K562 (cell line): ENCODE measurements around the gene PNKD. TPM values are rescaled to one million over a fixed set of nuclear protein-coding genes. Genes with fewer than 3 reads are reported as not detected.

ENCODE experiments used
- BDP1 ChIP-seq: IDR thresholded peaks from 3 replicates; pipeline ENCODE4 v1.6.1; 2011; ENCODE audit not compliant: insufficient read length, insufficient read depth
- CREB1 ChIP-seq, 2 experiments: sonication (generic) in 1 of 2; formaldehyde crosslinking in 1 of 2; IDR thresholded peaks; 2 replicates each; pipeline versions ENCODE4 v1.6.1 to v1.8.0; 2012 to 2022; ENCODE audit warnings: inconsistent platforms in 1 of 2, mild to moderate bottlenecking in 1 of 2, missing genetic modification reagents in 1 of 2, moderate library complexity in 1 of 2
- EZH2 ChIP-seq: IDR thresholded peaks from 2 replicates; pipeline ENCODE4 v1.6.1; 2012; ENCODE audit warnings: low read depth, mild to moderate bottlenecking, inconsistent platforms, low read length, borderline replicate concordance
- FOXJ3 ChIP-seq: sonication (generic); formaldehyde crosslinking; IDR thresholded peaks from 2 replicates; pipeline ENCODE4 v1.4.0; 2020; ENCODE audit warnings: mild to moderate bottlenecking, missing genetic modification reagents
- IRF2 ChIP-seq: sonication (generic); formaldehyde crosslinking; IDR thresholded peaks from 2 replicates; pipeline ENCODE4 v1.8.1; 2022; ENCODE audit warnings: mild to moderate bottlenecking, missing genetic modification reagents
- KAT7 ChIP-seq: sonication (generic); formaldehyde crosslinking; IDR thresholded peaks from 2 replicates; pipeline ENCODE4 v1.8.0; 2022; ENCODE audit warnings: missing genetic modification reagents, mild to moderate bottlenecking, borderline replicate concordance
- L3MBTL2 ChIP-seq: fragments of 450-650 bp; IDR thresholded peaks from 2 replicates; pipeline ENCODE4 v1.6.1; 2016; ENCODE audit warnings: mild to moderate bottlenecking, moderate library complexity
- MIER1 ChIP-seq: fragments of 450-650 bp; IDR thresholded peaks from 2 replicates; pipeline ENCODE4 v1.6.1; 2016; ENCODE audit warnings: antibody characterized with exemption, mild to moderate bottlenecking, low read depth
- NEUROD1 ChIP-seq: fragments of 150-350 bp; IDR thresholded peaks from 2 replicates; pipeline ENCODE4 v1.6.1; 2014; ENCODE audit warnings: borderline replicate concordance, low read length, low read depth; ENCODE audit not compliant: partially characterized antibody
- SIRT6 ChIP-seq: IDR thresholded peaks from one replicate; pipeline ENCODE4 v1.6.1; 2012; ENCODE audit warnings: low read depth, mild to moderate bottlenecking, control low read depth, inconsistent platforms, low read length, moderate library complexity
- polyA plus RNA-seq, 8 experiments: library from polyadenylated mRNA; depleted of rRNA in 4 of 8; stranded (reverse) in 5 of 8; unstranded in 3 of 8; fragments of >200 nt; fragmentation: Nextera tagmentation in 2 of 8; fragmentation: Illumina TruSeq in 1 of 8; extraction: Ambion mirVana in 2 of 8; extraction: Trizol in 1 of 8; gene quantifications; 2 replicates each; pipeline versions ENCODE4 v1.2.1 to v1.2.3, GENCODE V29; 2011 to 2014; ENCODE audit warnings: inconsistent platforms in 1 of 8, missing spikeins in 1 of 8
- total RNA-seq, 7 experiments: library from RNA; depleted of rRNA in 6 of 7; stranded (reverse); fragments of >200 nt in 6 of 7; fragmentation: Illumina TruSeq in 2 of 7; extraction: Trizol in 2 of 7; gene quantifications; 2 replicates each; pipeline versions ENCODE4 v1.2.1 to v1.2.3, GENCODE V29; 2011 to 2021; ENCODE audit warnings: low replicate concordance in 1 of 7
- TF ChIP-seq, protein P1 (sequence below): fragments of 450-650 bp; IDR thresholded peaks from 2 replicates; pipeline ENCODE4 v1.6.1; 2017; ENCODE audit warnings: antibody characterized with exemption, mild to moderate bottlenecking
- TF ChIP-seq, protein P2 (sequence below): sonication (generic); formaldehyde crosslinking; IDR thresholded peaks from 2 replicates; pipeline ENCODE4 v1.8.0; 2022; ENCODE audit warnings: mild to moderate bottlenecking, missing genetic modification reagents
- TF ChIP-seq, protein P3 (sequence below): fragments of 200-800 bp; sonication (Bioruptor generic); IDR thresholded peaks from 2 replicates; pipeline ENCODE4 v1.6.1; 2017; ENCODE audit warnings: missing genetic modification characterization, missing compliant biosample characterization
- TF ChIP-seq, protein P4 (sequence below): fragments of 450-650 bp; formaldehyde crosslinking; IDR thresholded peaks from 2 replicates; pipeline ENCODE4 v1.4.0; 2020; ENCODE audit warnings: mild to moderate bottlenecking, moderate library complexity

The PNKD gene
- total and polyA plus RNA-seq, 9 of the 15 experiments (the other 6 are each of a cell fraction or from before 2014, with no cell fraction given): 26.0 to 105 (median 60.1) TPM

GRCh38 chr2:218286570-218287459, 16.5 kb downstream of the PNKD start (continued):
- TF ChIP-seq, protein P1, sequence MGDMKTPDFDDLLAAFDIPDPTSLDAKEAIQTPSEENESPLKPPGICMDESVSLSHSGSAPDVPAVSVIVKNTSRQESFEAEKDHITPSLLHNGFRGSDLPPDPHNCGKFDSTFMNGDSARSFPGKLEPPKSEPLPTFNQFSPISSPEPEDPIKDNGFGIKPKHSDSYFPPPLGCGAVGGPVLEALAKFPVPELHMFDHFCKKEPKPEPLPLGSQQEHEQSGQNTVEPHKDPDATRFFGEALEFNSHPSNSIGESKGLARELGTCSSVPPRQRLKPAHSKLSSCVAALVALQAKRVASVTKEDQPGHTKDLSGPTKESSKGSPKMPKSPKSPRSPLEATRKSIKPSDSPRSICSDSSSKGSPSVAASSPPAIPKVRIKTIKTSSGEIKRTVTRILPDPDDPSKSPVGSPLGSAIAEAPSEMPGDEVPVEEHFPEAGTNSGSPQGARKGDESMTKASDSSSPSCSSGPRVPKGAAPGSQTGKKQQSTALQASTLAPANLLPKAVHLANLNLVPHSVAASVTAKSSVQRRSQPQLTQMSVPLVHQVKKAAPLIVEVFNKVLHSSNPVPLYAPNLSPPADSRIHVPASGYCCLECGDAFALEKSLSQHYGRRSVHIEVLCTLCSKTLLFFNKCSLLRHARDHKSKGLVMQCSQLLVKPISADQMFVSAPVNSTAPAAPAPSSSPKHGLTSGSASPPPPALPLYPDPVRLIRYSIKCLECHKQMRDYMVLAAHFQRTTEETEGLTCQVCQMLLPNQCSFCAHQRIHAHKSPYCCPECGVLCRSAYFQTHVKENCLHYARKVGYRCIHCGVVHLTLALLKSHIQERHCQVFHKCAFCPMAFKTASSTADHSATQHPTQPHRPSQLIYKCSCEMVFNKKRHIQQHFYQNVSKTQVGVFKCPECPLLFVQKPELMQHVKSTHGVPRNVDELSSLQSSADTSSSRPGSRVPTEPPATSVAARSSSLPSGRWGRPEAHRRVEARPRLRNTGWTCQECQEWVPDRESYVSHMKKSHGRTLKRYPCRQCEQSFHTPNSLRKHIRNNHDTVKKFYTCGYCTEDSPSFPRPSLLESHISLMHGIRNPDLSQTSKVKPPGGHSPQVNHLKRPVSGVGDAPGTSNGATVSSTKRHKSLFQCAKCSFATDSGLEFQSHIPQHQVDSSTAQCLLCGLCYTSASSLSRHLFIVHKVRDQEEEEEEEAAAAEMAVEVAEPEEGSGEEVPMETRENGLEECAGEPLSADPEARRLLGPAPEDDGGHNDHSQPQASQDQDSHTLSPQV: peak; percentile 13; the same call in 1 of the 2 replicates
- TF ChIP-seq MIER1 (no peak), KAT7 (CRISPR knock-in tag) (no peak), SIRT6 (no peak), EZH2 (no peak), L3MBTL2 (no peak), FOXJ3 (no peak), IRF2 (CRISPR knock-in tag) (no peak), NEUROD1 (peak; percentile 12), BDP1 (no peak), CREB1 (IDR thresholded peaks at IDR 0.05) (peak; percentile 64; the same call in 1 of the 2 replicates), CREB1 (CRISPR knock-in tag; IDR thresholded peaks at IDR 0.05) (no peak; the same call in 1 of the 2 replicates)
- TF ChIP-seq, protein P2, sequence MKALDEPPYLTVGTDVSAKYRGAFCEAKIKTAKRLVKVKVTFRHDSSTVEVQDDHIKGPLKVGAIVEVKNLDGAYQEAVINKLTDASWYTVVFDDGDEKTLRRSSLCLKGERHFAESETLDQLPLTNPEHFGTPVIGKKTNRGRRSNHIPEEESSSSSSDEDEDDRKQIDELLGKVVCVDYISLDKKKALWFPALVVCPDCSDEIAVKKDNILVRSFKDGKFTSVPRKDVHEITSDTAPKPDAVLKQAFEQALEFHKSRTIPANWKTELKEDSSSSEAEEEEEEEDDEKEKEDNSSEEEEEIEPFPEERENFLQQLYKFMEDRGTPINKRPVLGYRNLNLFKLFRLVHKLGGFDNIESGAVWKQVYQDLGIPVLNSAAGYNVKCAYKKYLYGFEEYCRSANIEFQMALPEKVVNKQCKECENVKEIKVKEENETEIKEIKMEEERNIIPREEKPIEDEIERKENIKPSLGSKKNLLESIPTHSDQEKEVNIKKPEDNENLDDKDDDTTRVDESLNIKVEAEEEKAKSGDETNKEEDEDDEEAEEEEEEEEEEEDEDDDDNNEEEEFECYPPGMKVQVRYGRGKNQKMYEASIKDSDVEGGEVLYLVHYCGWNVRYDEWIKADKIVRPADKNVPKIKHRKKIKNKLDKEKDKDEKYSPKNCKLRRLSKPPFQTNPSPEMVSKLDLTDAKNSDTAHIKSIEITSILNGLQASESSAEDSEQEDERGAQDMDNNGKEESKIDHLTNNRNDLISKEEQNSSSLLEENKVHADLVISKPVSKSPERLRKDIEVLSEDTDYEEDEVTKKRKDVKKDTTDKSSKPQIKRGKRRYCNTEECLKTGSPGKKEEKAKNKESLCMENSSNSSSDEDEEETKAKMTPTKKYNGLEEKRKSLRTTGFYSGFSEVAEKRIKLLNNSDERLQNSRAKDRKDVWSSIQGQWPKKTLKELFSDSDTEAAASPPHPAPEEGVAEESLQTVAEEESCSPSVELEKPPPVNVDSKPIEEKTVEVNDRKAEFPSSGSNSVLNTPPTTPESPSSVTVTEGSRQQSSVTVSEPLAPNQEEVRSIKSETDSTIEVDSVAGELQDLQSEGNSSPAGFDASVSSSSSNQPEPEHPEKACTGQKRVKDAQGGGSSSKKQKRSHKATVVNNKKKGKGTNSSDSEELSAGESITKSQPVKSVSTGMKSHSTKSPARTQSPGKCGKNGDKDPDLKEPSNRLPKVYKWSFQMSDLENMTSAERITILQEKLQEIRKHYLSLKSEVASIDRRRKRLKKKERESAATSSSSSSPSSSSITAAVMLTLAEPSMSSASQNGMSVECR (CRISPR knock-in tag): no peak; the same call in 1 of the 2 replicates
- TF ChIP-seq, protein P3, sequence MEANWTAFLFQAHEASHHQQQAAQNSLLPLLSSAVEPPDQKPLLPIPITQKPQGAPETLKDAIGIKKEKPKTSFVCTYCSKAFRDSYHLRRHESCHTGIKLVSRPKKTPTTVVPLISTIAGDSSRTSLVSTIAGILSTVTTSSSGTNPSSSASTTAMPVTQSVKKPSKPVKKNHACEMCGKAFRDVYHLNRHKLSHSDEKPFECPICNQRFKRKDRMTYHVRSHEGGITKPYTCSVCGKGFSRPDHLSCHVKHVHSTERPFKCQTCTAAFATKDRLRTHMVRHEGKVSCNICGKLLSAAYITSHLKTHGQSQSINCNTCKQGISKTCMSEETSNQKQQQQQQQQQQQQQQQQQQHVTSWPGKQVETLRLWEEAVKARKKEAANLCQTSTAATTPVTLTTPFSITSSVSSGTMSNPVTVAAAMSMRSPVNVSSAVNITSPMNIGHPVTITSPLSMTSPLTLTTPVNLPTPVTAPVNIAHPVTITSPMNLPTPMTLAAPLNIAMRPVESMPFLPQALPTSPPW (CRISPR knock-in tag): peak; percentile 67
- TF ChIP-seq, protein P4, sequence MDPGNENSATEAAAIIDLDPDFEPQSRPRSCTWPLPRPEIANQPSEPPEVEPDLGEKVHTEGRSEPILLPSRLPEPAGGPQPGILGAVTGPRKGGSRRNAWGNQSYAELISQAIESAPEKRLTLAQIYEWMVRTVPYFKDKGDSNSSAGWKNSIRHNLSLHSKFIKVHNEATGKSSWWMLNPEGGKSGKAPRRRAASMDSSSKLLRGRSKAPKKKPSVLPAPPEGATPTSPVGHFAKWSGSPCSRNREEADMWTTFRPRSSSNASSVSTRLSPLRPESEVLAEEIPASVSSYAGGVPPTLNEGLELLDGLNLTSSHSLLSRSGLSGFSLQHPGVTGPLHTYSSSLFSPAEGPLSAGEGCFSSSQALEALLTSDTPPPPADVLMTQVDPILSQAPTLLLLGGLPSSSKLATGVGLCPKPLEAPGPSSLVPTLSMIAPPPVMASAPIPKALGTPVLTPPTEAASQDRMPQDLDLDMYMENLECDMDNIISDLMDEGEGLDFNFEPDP (CRISPR knock-in tag): no peak
